Measurements from ENCODE around the gene RAD51B.

DNA sequence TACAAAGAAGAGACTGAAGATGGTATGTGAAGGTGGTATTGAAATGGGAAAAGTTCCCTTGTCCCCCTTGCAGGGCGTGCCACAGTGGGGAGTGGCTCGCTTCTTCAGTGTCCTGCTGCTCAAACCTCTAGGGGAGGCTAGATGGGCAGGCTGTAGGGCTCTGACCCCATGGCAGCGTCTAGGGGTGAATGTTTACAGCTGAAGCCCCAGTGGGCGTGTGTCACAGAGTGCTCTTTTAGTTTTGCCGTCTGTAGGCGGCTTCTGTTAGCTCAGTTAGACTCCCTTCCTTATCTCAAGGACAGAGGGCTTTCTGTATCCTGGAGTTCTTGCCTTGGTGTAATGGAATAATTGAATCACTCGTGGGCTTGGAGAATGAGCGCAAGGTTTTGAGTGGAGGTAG, 266.2 kb downstream of the RAD51B start:
- TF ChIP-seq FOXP2 (optimal IDR thresholded peaks at IDR 0.05; ENCODE audit: control extremely low read depth, extremely low read length, insufficient read depth) (no peak), EZH2 (IDR thresholded peaks at IDR 0.05) (no peak), POLR2AphosphoS5 (IDR thresholded peaks at IDR 0.05; ENCODE audit: borderline replicate concordance, low read depth, low read length) (no peak)
